Right forelimb (tissue), 1 donor: Measurements from ENCODE around the gene NPBWR2.
A peak's percentile ranks its signal among the peaks of the same experiment; 100 is the strongest.

Source experiments
- DNase-seq: peaks from one replicate; pipeline ENCODE4 v3.0.0-alpha.2; 2018

NPBWR2 gene

GRCh38 chr20:64070244-64070993 is 36.9 kb downstream of the NPBWR2 start:
- no peak for DNase-seq

DNA sequence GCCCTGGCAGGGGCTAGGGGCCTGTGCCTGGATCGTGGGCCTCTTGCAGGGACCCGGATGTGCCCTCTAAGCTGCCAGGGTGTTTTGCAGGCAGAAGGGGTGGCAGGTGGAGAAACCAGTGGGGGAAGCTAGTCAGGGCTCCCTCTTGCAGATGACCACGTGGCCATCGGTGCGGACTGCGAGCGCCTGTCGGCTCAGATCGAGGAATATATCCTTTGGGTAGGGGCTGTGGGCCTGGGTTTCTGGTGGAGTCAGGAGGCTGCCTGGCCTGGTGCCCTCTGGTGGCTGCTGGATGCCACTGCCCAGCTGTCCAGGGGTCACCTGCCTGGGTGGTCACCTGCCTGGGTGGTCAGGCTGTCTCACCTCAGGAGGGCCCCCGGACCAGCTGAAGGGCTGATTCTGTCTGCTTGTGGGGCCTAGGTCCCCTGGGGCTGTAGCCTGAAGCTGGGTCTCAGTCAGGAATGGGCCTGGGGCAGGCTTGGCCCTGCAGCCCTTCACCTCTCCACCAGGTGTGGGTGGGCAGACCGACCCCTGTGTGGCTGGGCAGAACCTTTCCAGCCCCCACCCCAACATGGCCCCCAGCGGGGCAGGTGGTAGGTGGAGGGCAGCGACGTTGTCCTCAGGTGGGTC is 37.6 kb downstream of the NPBWR2 start:
- no peak for DNase-seq

DNA sequence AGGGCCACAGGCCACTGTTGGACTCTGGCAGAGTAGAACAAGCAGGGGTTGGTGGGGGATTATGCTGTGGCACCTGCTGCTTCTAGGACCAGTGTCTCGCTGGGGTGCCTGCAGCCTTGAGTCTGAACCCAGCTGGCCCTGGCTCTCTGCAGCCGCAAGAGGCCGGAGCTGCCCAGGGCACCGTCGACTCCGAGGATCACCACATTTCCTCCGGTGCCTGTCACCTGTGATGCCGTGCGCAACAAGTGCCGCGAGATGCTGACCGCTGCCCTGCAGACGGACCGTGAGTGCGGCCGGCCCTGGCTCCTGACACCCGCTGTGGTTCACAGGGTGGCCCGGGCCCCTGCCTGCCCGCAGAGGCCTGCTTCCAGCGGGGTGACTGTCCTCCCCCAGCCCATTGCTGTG is 38.2 kb downstream of the NPBWR2 start:
- DNase-seq, result no peak

GRCh38 chr20:64068386-64069208 is 38.8 kb downstream of the NPBWR2 start:
- no peak for DNase-seq

- DNase-seq, result no peak
Observed at GRCh38 chr20:64067733-64068307, 39.5 kb downstream of the NPBWR2 start.

DNA sequence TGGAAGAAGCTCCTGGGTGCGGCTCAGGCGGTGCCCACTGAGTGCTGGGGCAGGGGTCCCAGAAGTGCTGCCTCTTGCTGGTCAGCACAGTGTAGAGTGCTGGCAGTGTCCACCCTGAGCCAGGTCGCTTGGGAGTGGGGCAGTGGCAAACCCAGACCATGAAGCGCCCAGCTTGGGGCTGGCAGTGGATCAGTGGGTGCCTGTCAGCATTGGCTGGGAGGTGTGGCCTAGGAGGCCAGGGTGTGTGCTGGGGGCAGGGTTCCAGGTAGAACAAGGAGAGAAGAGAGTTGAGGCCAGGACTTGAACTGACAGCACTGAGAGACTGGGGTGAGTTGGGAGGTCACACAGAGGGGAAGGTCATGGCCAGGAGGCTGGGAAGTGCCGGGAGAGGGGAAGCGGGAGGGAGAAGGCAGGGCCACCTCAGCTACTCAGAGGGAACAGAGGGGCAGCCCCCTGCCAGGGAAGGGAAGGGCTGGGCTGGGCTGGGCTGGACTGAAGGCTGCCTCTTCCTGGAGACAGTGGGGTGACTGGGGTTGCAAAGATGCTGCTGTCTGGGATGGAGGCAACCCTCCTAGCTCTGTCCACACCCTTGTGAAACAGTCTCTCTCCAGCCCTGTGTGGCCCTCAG is 40.2 kb downstream of the NPBWR2 start:
- DNase-seq, result no peak

GRCh38 chr20:64065974-64066343 is 41.4 kb downstream of the NPBWR2 start:
- DNase-seq, result no peak

DNA sequence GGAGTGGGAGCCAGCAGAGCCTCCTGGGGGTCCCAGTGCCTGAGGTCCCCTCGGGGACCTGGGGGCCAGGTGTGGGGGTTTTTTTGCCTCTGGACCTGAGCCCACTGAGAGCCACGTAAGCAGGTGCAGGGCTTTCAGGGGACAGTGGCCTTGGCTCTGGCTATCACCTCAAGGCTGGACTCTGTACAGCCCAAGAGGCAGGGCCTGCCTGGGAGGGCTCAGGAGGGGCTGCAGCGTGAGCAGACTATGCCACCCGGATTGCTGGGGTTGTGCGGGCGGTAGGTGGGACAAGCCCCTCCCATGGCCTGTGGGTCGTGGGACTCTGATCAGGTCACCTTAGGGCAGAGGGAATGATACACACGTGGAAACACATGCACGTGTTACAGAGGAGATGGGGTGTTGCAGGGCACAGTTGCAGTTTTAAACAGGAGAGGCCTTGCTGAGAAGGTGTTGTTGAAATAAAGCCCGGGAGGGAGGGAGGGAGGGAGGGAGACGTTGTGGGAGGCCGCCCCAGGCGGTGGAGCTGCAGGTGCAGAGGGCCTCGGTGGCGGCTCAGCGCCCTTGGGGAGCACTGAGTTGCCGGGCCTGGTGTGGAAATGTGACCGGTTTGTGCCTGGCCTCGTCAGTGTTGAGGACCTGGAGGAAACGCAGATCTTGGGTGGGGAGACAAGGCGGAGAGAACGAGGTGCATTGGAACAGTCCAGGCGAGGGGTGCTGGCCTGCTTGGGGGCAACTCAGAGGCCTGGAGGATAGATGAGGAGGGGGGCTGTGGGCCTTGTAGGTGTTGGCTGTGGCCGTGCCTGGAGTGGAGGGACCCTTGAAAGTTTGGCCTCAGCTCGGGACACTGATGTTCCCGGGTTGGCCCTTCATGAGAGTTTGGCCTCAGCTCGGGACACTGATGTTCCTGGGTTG is 42.0 kb downstream of the NPBWR2 start:
- DNase-seq, result no peak

GRCh38 chr20:64064145-64064698 is 43.1 kb downstream of the NPBWR2 start:
- no peak for DNase-seq

- DNase-seq, result no peak
Observed at GRCh38 chr20:64063389-64064144, 43.8 kb downstream of the NPBWR2 start.

GRCh38 chr20:64062596-64063388 is 44.6 kb downstream of the NPBWR2 start, which contains the start of gene TCEA2:
TCEA2 (plus strand) TSS chr20:64063198; CDS start chr20:64063313, 115 bp downstream.
- DNase-seq, result peak; percentile 97

DNA sequence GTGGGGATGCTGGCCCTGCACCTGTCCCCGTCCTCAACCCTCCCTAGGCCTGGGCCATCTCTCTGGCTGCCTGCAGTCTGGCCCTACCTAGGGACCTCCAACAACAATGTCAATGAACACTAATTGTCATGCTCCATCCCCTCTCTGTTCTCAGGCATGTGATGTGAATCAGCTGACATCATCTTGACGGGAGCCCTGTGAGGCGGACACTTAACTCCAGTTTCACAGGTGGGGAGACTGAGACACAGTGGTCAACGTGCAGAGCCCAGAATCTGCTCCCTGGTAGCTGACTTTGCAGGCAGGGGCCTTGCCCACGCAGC is 45.1 kb downstream of the NPBWR2 start:
- no peak for DNase-seq

GRCh38 chr20:64058536-64058935 is 48.8 kb downstream of the NPBWR2 start:
- DNase-seq, result no peak

- peak; percentile 81 for DNase-seq
Observed at GRCh38 chr20:64057628-64058498, 49.5 kb downstream of the NPBWR2 start.

GRCh38 chr20:64056889-64057627 is 50.3 kb downstream of the NPBWR2 start:
- no peak for DNase-seq

GRCh38 chr20:64056639-64056888 is 50.8 kb downstream of the NPBWR2 start:
- DNase-seq, result no peak

DNA sequence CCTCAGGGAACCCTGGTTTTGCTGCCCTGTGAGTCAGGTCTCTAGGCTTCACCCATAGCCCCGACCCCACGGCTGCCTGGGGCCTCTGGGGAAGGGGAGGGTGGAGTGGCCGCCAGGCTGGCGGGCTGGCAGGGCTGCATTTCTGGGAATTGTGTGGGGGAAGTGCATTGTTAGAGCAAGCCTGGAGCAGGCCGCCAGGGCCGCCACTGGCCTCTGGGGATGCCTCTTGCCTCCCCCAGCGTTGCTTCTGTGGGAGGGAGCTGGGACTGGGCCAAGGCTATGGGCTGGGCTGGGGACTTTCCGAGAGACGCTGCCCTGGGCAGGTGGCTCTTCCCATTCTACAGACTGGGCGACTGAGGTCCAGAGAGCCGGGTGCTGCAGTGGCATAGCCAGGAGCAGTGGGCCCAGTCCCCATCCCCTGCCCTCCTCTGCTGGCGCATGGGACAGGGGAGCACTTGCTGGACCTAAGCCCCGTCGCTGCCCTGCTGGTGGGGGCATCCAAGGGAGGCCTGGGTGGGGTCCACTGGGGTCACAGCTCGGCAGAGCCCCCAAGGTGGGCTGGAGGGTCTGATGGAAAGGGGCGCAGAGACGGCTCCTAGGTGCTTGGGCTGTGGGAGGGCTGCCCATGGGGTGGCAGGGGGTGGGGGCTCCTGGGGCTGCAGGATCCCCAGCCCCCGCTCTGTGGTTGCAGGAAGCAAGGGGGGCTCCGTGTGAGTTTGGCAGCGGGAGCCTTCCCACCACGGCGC is 51.3 kb downstream of the NPBWR2 start:
- no peak for DNase-seq
